NT2/D1 (cell line): Measurements from ENCODE around the gene CLEC2L.

ENCODE experiments used
- DNase-seq: peaks from one replicate; pipeline ENCODE4 v3.0.0-alpha.2; 2011; ENCODE audit warnings: low read depth, low spot score
- H3K27me3 ChIP-seq: 2 replicates; pipeline ENCODE4 v1.6.0; 2011; ENCODE audit warnings: mild to moderate bottlenecking; ENCODE audit not compliant: insufficient read length, insufficient read depth
- H3K36me3 ChIP-seq: 2 replicates; pipeline ENCODE4 v1.6.1; 2011; ENCODE audit warnings: mild to moderate bottlenecking, low read length, mixed read lengths; ENCODE audit not compliant: insufficient read depth, insufficient read length
- H3K4me1 ChIP-seq: 2 replicates; pipeline ENCODE4 v1.5.1; 2011; ENCODE audit not compliant: insufficient read depth, insufficient read length
- H3K4me3 ChIP-seq: 2 replicates; pipeline ENCODE4 v1.5.1; 2011; ENCODE audit warnings: low read depth; ENCODE audit not compliant: insufficient read length
- H3K9ac ChIP-seq: 2 replicates; pipeline ENCODE4 v1.6.0; 2011; ENCODE audit warnings: low read depth; ENCODE audit not compliant: insufficient read length
- H3K9me3 ChIP-seq: 2 replicates; pipeline ENCODE4 v1.5.1; 2011; ENCODE audit warnings: mild to moderate bottlenecking, low read length; ENCODE audit not compliant: insufficient read depth
- SUZ12 ChIP-seq: IDR thresholded peaks from 2 replicates; pipeline ENCODE4 v1.6.1; 2011; ENCODE audit not compliant: insufficient read length, insufficient read depth; ENCODE audit errors: extremely low read depth
- YY1 ChIP-seq: IDR thresholded peaks from 2 replicates; pipeline ENCODE4 v1.6.1; 2011; ENCODE audit not compliant: insufficient read length, insufficient read depth
- ZNF274 ChIP-seq: IDR thresholded peaks from 2 replicates; pipeline ENCODE4 v1.6.1; 2011; ENCODE audit warnings: mild to moderate bottlenecking, low read depth, low read length

The CLEC2L gene

GRCh38 chr7:139487366-139488080, 36.0 kb upstream of the CLEC2L start:
- H3K27me3 ChIP-seq = no peaks in the 10 kb centered on the region

GRCh38 chr7:139488810-139489209, 34.7 kb upstream of the CLEC2L start:
- no peaks in the 10 kb centered on the region for H3K27me3 ChIP-seq
- DNase-seq = no peak
- peaks cover 2% of the 10 kb centered on the region for H3K4me1 ChIP-seq
- H3K4me3 ChIP-seq = no peak overlapping the region
- no peaks in the 10 kb centered on the region for H3K36me3 ChIP-seq
- no peaks in the 10 kb centered on the region for H3K9me3 ChIP-seq
- H3K9ac ChIP-seq = no peak overlapping the region
- TF ChIP-seq YY1 (no peak), SUZ12 (no peak), ZNF274 (no peak)

More at GRCh38 chr7:139487366-139488080, 36.0 kb upstream of the CLEC2L start:
- Histone ChIP-seq H3K36me3 (no peaks in the 10 kb centered on the region), H3K4me1 (peaks cover 2% of the 10 kb centered on the region), H3K9ac (no peak overlapping the region), H3K4me3 (no peak overlapping the region), H3K9me3 (no peaks in the 10 kb centered on the region)
- TF ChIP-seq YY1 (no peak), SUZ12 (no peak), ZNF274 (no peak)
- no peak for DNase-seq

GRCh38 chr7:139490130-139490529, 33.4 kb upstream of the CLEC2L start:
- no peaks in the 10 kb centered on the region for H3K36me3 ChIP-seq
- no peak overlapping the region for H3K9ac ChIP-seq
- no peak overlapping the region for H3K4me3 ChIP-seq
- TF ChIP-seq ZNF274 (no peak), SUZ12 (no peak), YY1 (no peak)
- no peaks in the 10 kb centered on the region for H3K9me3 ChIP-seq
- H3K4me1 ChIP-seq = peaks cover 2% of the 10 kb centered on the region
- DNase-seq = no peak
- H3K27me3 ChIP-seq = no peaks in the 10 kb centered on the region

GRCh38 chr7:139492293-139492692, 31.2 kb upstream of the CLEC2L start:
- Histone ChIP-seq H3K9ac (no peak overlapping the region), H3K4me3 (no peak overlapping the region), H3K27me3 (no peaks in the 10 kb centered on the region), H3K36me3 (no peaks in the 10 kb centered on the region), H3K9me3 (no peaks in the 10 kb centered on the region), H3K4me1 (peaks cover 5% of the 10 kb centered on the region)
- TF ChIP-seq ZNF274 (no peak), SUZ12 (no peak), YY1 (no peak)
- DNase-seq = no peak

- TF ChIP-seq ZNF274 = no peak
- TF ChIP-seq YY1 = no peak
- Histone ChIP-seq H3K4me3 (no peak overlapping the region), H3K36me3 (no peaks in the 10 kb centered on the region), H3K9ac (no peak overlapping the region), H3K27me3 (peaks cover 13% of the 10 kb centered on the region), H3K4me1 (peaks cover 3% of the 10 kb centered on the region), H3K9me3 (no peaks in the 10 kb centered on the region)
- no peak for DNase-seq
Observed at GRCh38 chr7:139494835-139495579, 28.5 kb upstream of the CLEC2L start.

GRCh38 chr7:139495580-139496125, 27.8 kb upstream of the CLEC2L start:
- H3K36me3 ChIP-seq = no peaks in the 10 kb centered on the region
- TF ChIP-seq SUZ12 = no peak
- H3K9ac ChIP-seq = no peak overlapping the region
- no peak for DNase-seq
- no peaks in the 10 kb centered on the region for H3K9me3 ChIP-seq
- peaks cover 13% of the 10 kb centered on the region for H3K27me3 ChIP-seq
- no peak overlapping the region for H3K4me3 ChIP-seq
- peaks cover 3% of the 10 kb centered on the region for H3K4me1 ChIP-seq

- no peaks in the 10 kb centered on the region for H3K36me3 ChIP-seq
- peaks cover 3% of the 10 kb centered on the region for H3K4me1 ChIP-seq
- DNase-seq = no peak
- H3K9me3 ChIP-seq = no peaks in the 10 kb centered on the region
- H3K9ac ChIP-seq = no peak overlapping the region
- H3K4me3 ChIP-seq = no peak overlapping the region
- TF ChIP-seq ZNF274 (no peak), YY1 (no peak), SUZ12 (no peak)
- H3K27me3 ChIP-seq = peaks cover 13% of the 10 kb centered on the region
Observed at GRCh38 chr7:139496528-139496927, 27.0 kb upstream of the CLEC2L start.
